Liver (tissue), 3 donors: Measurements from ENCODE around the gene OTOG.

ENCODE experiments used
- CTCF ChIP-seq: fragments of 150-350 bp; IDR thresholded peaks from 2 replicates; pipeline ENCODE4 v1.5.1; 2017; ENCODE audit warnings: improper control_type of control experiment, low read depth, low read length; ENCODE audit not compliant: missing input control
- JUND ChIP-seq, 2 donors: IDR thresholded peaks; 2 replicates each; pipeline ENCODE4 v1.6.1; 2016; ENCODE audit warnings: antibody characterized with exemption in 2 of 2
- MAX ChIP-seq: IDR thresholded peaks from 2 replicates; pipeline ENCODE4 v1.6.1; 2016; ENCODE audit warnings: antibody characterized with exemption
- RAD21 ChIP-seq, 2 donors: IDR thresholded peaks; 2 replicates each; pipeline ENCODE4 v1.6.1; 2016; ENCODE audit warnings: antibody characterized with exemption in 2 of 2, mild to moderate bottlenecking in 2 of 2
- REST ChIP-seq: IDR thresholded peaks from 2 replicates; pipeline ENCODE4 v1.6.1; 2016; ENCODE audit warnings: antibody characterized with exemption, mild to moderate bottlenecking
- RXRA ChIP-seq, 2 donors: IDR thresholded peaks; 2 replicates each; pipeline ENCODE4 v1.6.1; 2017 to 2018; ENCODE audit warnings: antibody characterized with exemption in 2 of 2, mild to moderate bottlenecking in 1 of 2
- TF ChIP-seq, protein P1 (sequence below): IDR thresholded peaks from 2 replicates; pipeline ENCODE4 v1.6.1; 2016; ENCODE audit warnings: antibody characterized with exemption
- donor health status: healthy.
- donor health status: healthy.

DNA sequence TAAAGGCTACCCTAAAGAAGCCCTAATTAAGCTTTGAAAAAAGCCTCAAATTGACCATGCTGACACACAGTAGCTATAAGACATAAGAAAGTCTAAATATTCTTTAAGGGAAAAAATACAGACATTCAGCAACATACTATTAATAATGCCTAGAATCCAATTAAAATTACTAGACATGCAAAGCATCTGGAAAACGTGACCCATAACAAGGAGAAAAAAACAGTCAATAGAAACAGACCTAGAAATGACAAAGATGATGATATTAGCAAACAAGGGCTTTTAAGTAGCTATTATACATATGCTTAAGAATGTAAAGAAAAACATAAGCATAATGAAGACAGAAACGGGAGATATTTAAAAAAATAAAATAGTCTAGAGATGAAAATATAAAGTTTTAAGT, 108.6 kb downstream of the OTOG start:
- TF ChIP-seq MAX: no peak
- TF ChIP-seq RAD21 (IDR thresholded peaks at IDR 0.05): no peak
- no peak for TF ChIP-seq CTCF
- TF ChIP-seq RXRA (IDR thresholded peaks at IDR 0.05): no peak
- no peak for TF ChIP-seq REST
- TF ChIP-seq JUND (IDR thresholded peaks at IDR 0.05): no peak
- TF ChIP-seq, protein P1, sequence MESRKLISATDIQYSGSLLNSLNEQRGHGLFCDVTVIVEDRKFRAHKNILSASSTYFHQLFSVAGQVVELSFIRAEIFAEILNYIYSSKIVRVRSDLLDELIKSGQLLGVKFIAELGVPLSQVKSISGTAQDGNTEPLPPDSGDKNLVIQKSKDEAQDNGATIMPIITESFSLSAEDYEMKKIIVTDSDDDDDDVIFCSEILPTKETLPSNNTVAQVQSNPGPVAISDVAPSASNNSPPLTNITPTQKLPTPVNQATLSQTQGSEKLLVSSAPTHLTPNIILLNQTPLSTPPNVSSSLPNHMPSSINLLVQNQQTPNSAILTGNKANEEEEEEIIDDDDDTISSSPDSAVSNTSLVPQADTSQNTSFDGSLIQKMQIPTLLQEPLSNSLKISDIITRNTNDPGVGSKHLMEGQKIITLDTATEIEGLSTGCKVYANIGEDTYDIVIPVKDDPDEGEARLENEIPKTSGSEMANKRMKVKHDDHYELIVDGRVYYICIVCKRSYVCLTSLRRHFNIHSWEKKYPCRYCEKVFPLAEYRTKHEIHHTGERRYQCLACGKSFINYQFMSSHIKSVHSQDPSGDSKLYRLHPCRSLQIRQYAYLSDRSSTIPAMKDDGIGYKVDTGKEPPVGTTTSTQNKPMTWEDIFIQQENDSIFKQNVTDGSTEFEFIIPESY: no peak
